Mammary epithelial cell (primary cell): Measurements from ENCODE around the gene C17orf100.

Experiments
- CTCF ChIP-seq, 2 donors: IDR thresholded peaks in 1 of 2; conservative IDR thresholded peaks in 1 of 2; 2 replicates each; pipeline ENCODE4 v1.5.1; 2011 to 2012; ENCODE audit warnings: inconsistent platforms in 2 of 2, low read length in 2 of 2, mild to moderate bottlenecking in 2 of 2, control low read depth in 1 of 2, low read depth in 1 of 2; ENCODE audit not compliant: insufficient read depth in 1 of 2; ENCODE audit errors: extremely low read depth in 1 of 2
- EZH2 ChIP-seq: IDR thresholded peaks from 2 replicates; pipeline ENCODE4 v1.6.1; 2012; ENCODE audit warnings: low read length, inconsistent platforms, borderline replicate concordance

DNA sequence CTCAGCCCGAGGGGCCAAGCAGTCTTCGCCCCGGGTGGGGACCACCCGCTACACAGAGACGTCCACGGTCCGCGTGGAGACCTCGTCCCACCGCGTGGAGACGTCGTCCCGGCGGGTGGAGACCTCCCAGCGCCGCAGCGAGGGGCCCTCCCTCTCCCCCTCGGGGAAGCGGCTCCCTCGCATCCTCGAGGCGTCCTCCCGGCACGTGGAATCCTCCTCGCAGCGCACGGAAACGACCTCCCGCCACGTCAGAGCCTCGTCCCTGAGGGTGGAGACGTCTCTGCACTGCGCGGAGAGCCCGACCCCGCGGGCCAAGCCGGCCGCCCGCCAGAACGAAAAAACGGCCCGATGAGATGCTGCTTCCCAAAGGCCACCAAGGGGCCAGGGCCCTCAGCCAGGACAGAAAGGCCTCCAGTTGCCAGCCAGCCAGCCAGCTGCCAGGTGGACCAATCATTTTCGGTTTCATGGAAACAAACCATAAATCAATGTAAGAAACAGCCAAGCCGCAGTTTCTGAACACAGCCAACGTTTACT, 424 bp downstream of the C17orf100 start:
- TF ChIP-seq CTCF (conservative IDR thresholded peaks at IDR 0.05 in 1 of 2, IDR thresholded peaks at IDR 0.05 in 1 of 2; ENCODE audit: extremely low read depth in 1 of 2, insufficient read depth in 1 of 2, low read depth in 1 of 2, low read length in 2 of 2) (no peak), EZH2 (no peak)
